AML-193 (cell line): Measurements from ENCODE around the gene KANSL1.
A peak's percentile ranks its signal among the peaks of the same experiment; 100 is the strongest.

ENCODE experiments used
- DNase-seq, 2 experiments: peaks; one replicate each; lab custom pipeline; 2025; lab: John Stamatoyannopoulos, UW

KANSL1 gene

GRCh38 chr17:46080118-46081017, 112.9 kb downstream of the KANSL1 start:
- DNase-seq, result no peak

- no peak for DNase-seq
Measured at GRCh38 chr17:46078675-46079074, 114.6 kb downstream of the KANSL1 start.

DNA sequence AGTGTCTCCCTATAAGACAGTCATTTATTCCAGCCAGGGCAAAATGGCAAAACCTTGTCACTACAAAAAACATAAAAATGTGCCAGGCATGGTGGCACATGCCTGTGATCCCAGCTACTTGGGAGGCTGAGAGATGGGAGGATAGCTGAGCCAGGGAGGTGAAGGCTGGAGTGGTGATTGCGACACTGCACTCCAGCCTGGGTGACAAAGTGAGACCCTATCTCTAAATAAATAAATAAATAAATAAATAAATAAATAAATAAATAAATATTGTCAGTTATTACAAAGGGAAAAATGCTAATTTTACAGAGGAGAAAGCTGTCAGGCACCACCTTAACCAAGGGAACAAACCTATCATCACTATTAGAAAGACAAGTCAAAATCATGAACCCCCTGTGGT, 118.7 kb downstream of the KANSL1 start:
- DNase-seq, result no peak

- no peak for DNase-seq
Measured at GRCh38 chr17:46072998-46073397, 120.2 kb downstream of the KANSL1 start.

- DNase-seq, result no peak
Measured at GRCh38 chr17:46071796-46072195, 121.4 kb downstream of the KANSL1 start.

DNA sequence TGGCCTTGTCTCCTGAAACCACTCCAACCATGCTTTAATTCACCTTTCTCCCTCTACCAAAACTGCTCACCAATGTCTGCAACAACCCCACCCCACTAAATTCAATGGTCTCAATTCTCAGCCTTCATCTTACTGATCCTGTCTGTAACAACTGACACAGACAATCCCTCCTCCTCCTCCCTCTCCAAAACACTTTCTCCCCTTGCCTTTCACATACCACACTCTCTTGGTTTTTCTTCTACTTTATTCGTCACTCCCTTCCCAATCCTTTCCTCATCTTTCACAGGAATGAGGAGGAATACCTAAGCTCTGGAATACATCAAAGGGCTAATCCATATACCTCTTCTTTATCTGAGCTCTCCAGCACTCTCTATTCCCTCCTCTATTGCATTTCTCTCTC, 128.8 kb downstream of the KANSL1 start:
- DNase-seq, result no peak

DNA sequence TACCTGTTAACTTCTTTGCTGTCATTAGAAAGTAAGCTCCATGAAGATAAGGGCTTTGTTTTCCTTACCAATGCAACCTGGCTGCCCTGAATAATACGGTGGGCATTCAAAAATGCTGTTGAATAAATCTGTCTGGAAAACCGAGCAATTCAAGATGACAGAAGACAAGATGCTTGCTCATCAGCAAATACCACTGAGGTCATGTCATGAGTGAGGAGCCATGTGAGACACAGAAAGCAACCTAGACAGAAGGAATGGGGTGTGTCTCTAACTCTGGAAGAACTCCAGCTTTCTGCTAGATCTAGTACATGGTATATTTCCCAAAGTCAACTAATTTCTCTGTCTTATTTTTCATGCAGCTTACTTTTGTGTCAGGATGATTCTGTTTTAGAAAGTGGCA, 130.0 kb downstream of the KANSL1 start:
- DNase-seq, result no peak

DNA sequence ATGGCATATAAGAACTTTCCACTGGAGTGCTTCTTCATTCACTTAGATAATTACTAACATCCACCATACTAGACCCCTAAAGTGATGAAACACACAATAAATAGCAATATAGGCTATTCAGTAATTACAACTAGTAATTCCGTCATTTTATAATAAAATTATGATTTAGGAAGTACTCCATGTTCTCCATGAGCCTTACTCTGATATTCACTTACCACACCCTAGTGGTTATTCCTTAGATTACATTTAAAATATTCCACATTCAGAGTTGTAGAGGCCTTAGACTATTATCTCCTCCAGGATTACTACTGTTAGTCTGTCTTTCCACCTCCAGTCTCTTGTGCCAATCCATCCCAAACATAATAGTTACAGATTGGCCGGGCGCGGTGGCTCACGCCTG, 131.8 kb downstream of the KANSL1 start:
- peak; percentile 45 to 54 for DNase-seq

GRCh38 chr17:46060461-46060860, 132.8 kb downstream of the KANSL1 start:
- DNase-seq, result no peak

GRCh38 chr17:46059486-46059885, 133.7 kb downstream of the KANSL1 start:
- DNase-seq, result no peak

GRCh38 chr17:46057366-46057765, 135.9 kb downstream of the KANSL1 start:
- no peak for DNase-seq

DNA sequence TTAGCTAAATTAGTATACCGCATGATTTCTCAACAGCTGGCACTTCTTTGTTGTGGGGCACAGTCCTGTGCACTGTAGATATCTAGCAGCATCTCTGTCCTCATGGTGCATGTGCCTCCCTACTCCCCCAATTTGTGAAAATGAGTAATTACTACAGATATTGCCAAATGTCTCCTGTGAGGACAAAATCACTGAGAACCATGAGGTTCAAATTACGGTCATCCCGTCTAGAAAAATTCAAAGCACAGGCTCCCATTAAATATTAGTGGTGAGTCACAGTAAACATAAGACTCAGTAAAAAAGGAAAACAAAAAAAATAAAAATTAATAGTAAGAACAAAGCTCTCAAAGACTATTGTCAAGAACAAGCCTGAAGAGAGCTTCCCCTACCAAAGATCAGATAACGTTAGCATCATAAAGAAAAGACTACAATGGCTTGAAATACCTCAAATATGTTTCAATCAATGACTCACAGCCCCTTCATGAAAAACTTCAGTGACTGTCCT, 136.4 kb downstream of the KANSL1 start:
- peak in 1 of 2 experiments; percentile 39 for DNase-seq

GRCh38 chr17:46053911-46054534, 139.2 kb downstream of the KANSL1 start:
- no peak for DNase-seq

GRCh38 chr17:46049656-46050055, 143.6 kb downstream of the KANSL1 start:
- DNase-seq, result no peak

DNA sequence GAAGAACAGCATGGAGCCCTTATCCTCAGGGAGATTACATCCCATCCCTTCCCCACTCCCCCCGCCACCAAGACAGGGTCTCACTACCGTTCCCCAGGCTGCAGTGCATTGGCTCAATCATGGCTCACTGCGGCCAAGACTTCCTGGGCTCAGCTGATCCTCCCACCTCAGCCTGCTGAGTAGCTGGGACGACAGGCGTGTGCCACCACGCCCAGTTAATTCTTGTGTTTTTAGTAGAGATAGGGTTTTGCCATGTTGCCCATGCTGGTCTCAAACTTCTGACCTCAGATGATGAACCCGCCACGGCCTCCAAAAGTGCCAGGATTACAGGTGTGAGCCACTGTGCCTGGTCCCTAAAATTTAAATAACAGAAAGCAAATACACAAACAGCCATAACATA, 145.4 kb downstream of the KANSL1 start:
- no peak for DNase-seq

DNA sequence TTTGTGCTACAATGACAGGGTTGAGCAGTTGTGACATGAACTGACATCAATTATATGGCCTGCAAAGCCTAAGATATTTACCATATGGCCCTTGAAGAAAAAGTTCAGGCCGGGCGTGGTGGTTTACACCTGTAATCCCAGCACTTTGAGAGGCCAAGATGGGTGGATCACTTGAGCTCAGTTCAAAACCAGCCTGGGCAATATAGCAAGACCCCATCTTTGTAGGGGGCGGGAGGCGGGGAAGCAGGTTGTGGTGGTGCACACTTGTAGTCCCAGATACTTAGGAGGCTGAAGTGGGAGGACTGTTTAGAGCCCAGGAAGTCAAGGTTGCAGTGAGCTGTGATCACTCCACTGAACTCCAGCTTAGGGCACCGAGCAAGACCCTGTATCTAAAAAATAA, 145.8 kb downstream of the KANSL1 start:
- DNase-seq, result no peak

DNA sequence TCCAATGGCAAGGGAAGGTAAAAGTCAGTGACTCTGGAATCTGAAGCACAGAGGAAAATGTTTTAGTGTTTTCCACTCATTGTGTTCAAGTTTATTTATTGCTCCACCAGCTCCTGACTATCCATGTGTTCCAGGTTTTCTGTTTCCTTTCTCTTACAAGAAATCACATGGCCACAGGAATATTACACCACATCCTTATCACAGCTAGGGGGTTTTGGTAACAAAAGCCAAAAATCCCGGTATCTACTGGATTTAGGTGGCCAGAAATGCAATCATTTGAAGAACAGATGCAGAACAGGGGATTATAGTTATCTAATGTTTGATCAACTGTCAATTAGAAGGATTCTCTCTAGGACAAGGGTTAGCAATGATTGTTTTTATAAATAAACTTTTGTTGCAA, 146.3 kb downstream of the KANSL1 start:
- no peak for DNase-seq

DNA sequence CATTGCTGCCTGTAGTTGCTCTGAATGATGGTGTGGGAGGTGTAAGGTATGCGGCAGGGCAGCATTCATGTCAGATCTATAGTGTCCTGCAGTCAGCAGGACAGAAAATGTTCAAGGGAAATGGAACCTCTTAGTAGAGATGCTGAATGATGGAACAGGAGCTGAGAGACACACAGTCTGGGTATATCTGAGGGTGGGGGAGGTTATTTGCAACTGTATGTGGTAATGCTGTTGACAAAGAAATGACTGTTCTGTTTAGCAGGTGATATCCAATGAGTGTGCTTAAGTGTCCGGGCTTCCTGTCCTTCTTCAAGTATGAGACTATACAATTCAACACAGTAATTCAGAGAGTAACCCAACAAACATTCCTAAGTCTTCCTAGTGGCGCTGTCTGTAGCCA, 147.6 kb downstream of the KANSL1 start:
- DNase-seq, result no peak

GRCh38 chr17:46044989-46045388, 148.2 kb downstream of the KANSL1 start:
- DNase-seq, result no peak

DNA sequence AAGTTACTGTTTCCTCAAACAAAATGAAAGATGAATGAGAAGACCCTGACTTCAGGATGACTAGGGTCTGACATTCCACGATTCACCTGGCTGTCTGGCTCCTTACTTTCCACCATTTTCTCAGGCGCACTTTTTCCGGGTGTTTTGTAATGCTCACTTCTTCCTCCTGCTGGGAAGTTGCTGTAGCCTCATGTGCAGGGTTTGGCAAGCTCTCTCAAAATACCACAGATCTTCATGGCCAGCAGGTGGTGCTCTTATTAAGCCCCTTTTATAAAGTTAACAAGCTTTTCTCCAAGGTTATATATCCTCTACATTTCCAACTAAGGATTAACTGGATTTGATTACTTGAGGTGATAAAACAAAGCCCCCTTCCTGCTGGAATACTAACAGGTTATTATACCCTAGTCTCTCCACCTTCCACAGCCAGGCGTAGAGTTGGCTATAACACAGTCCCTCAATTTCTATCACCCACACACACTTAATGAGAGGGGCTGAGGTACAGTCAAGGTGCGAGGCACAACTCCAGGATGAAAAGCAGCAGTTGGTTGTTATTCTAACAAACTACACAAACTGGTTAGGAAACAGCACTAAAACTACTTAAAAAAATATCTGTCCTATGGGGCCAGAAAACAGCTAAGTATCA, 148.8 kb downstream of the KANSL1 start:
- peak; percentile 72 to 84 for DNase-seq

- DNase-seq, result no peak
Measured at GRCh38 chr17:46043606-46044005, 149.6 kb downstream of the KANSL1 start.

- no peak for DNase-seq
Measured at GRCh38 chr17:46042925-46043324, 150.3 kb downstream of the KANSL1 start.

- DNase-seq, result no peak
Measured at GRCh38 chr17:46042246-46042645, 151.0 kb downstream of the KANSL1 start.
